Tibial artery (tissue), 4 donors: Measurements from ENCODE around the gene TTLL7.

ENCODE experiments used
- DNase-seq, 2 donors: peaks; one replicate each; pipeline ENCODE4 v3.0.0-alpha.2; 2019
- H3K27ac ChIP-seq, 2 donors: fragments of 200-600 bp; sonication (generic) in 1 of 2; 1 replicate in 1 of 2; 2 replicates in 1 of 2; pipeline ENCODE4 v1.5.1; 2018 to 2019; ENCODE audit warnings: mild to moderate bottlenecking in 1 of 2
- H3K27me3 ChIP-seq, 2 donors: fragments of 200-600 bp; sonication (generic) in 1 of 2; one replicate each; pipeline versions ENCODE4 v1.5.1 to v1.6.0; 2016 to 2019
- H3K36me3 ChIP-seq, 3 donors: fragments of 200-600 bp; sonication (generic) in 2 of 3; one replicate each; pipeline ENCODE4 v1.5.1; 2016 to 2019; ENCODE audit warnings: mild to moderate bottlenecking in 2 of 3
- H3K4me1 ChIP-seq, 4 donors: fragments of 200-600 bp; sonication (generic) in 2 of 4; 1 replicate in 3 of 4; 2 replicates in 1 of 4; pipeline ENCODE4 v1.5.1; 2016 to 2019
- H3K4me3 ChIP-seq, 2 donors: fragments of 200-600 bp; sonication (generic) in 1 of 2; 1 replicate in 1 of 2; 2 replicates in 1 of 2; pipeline ENCODE4 v1.5.1; 2018 to 2019; ENCODE audit warnings: mild to moderate bottlenecking in 2 of 2
- H3K9me3 ChIP-seq, 3 donors: fragments of 200-600 bp; sonication (generic) in 1 of 3; one replicate each; pipeline ENCODE4 v1.5.1; 2016 to 2019
- CTCF ChIP-seq, 2 experiments: fragments of 200-600 bp in 1 of 2; fragments of 450-650 bp in 1 of 2; IDR thresholded peaks; one replicate each; pipeline ENCODE4 v1.5.1; 2017 to 2019; ENCODE audit warnings: antibody characterized with exemption in 2 of 2, mild to moderate bottlenecking in 1 of 2, moderate library complexity in 1 of 2
- intact Hi-C: fragments of 100-400 bp; cut with DNase I; formaldehyde crosslinking; loops from one replicate; pipeline ENCODE4 v1.15.0; 2023; ENCODE audit warnings: low total_unique reads

TTLL7 gene

GRCh38 chr1:83900524-83900923, 98.4 kb downstream of the TTLL7 start:
- peaks cover 0 to 5% (median 2%) of the 10 kb centered on the region in 4 donors for H3K4me1 ChIP-seq
- H3K36me3 ChIP-seq = peaks cover 0 to 28% (median 14%) of the 10 kb centered on the region in 3 donors
- no peak overlapping the region for H3K4me3 ChIP-seq
- intact Hi-C loops = no loop called here
- no peaks in the 10 kb centered on the region for H3K27me3 ChIP-seq
- DNase-seq = no peak
- TF ChIP-seq CTCF (IDR thresholded peaks at IDR 0.05) = no peak
- H3K9me3 ChIP-seq = no peaks in the 10 kb centered on the region
- no peak overlapping the region for H3K27ac ChIP-seq

- intact Hi-C loops = no loop called here
- TF ChIP-seq CTCF (IDR thresholded peaks at IDR 0.05) = no peak
- Histone ChIP-seq H3K4me3 (no peak overlapping the region), H3K27ac (no peak overlapping the region), H3K36me3 (peaks cover 0 to 8% (median 0%) of the 10 kb centered on the region in 3 donors), H3K9me3 (no peaks in the 10 kb centered on the region), H3K4me1 (peaks cover 0 to 9% (median 5%) of the 10 kb centered on the region in 4 donors), H3K27me3 (no peaks in the 10 kb centered on the region)
- DNase-seq = no peak
These were observed 101.4 kb downstream of the TTLL7 start for GRCh38 chr1:83897516-83897915.

GRCh38 chr1:83896299-83896698, 102.6 kb downstream of the TTLL7 start:
- Histone ChIP-seq H3K4me3 (no peak overlapping the region), H3K4me1 (peaks cover 0 to 7% (median 2%) of the 10 kb centered on the region in 4 donors), H3K36me3 (peaks cover 0 to 12% (median 0%) of the 10 kb centered on the region in 3 donors), H3K27ac (no peak overlapping the region), H3K27me3 (no peaks in the 10 kb centered on the region), H3K9me3 (no peaks in the 10 kb centered on the region)
- TF ChIP-seq CTCF (IDR thresholded peaks at IDR 0.05) = no peak
- intact Hi-C loops = no loop called here
- DNase-seq = no peak

- Histone ChIP-seq H3K36me3 (peaks cover 0 to 28% (median 28%) of the 10 kb centered on the region in 3 donors), H3K27ac (no peak overlapping the region), H3K9me3 (no peaks in the 10 kb centered on the region), H3K27me3 (no peaks in the 10 kb centered on the region), H3K4me1 (peaks cover 0 to 17% (median 5%) of the 10 kb centered on the region in 4 donors), H3K4me3 (no peak overlapping the region)
- intact Hi-C loops = no loop called here
- no peak for TF ChIP-seq CTCF (IDR thresholded peaks at IDR 0.05)
- DNase-seq = no peak
These were observed 109.2 kb downstream of the TTLL7 start for GRCh38 chr1:83889707-83890106.

- no peak overlapping the region for H3K27ac ChIP-seq
- no peak for DNase-seq
- intact Hi-C loops = no loop called here
- no peaks in the 10 kb centered on the region for H3K9me3 ChIP-seq
- H3K4me3 ChIP-seq = no peak overlapping the region
- H3K4me1 ChIP-seq = peaks cover 0 to 21% (median 3%) of the 10 kb centered on the region in 4 donors
- no peak for TF ChIP-seq CTCF (IDR thresholded peaks at IDR 0.05)
- peaks cover 0 to 34% (median 28%) of the 10 kb centered on the region in 3 donors for H3K36me3 ChIP-seq
- no peaks in the 10 kb centered on the region for H3K27me3 ChIP-seq
These were observed 111.4 kb downstream of the TTLL7 start for GRCh38 chr1:83887483-83887882.

GRCh38 chr1:83883979-83884378, 115.0 kb downstream of the TTLL7 start:
- intact Hi-C loops = no loop called here
- H3K27ac ChIP-seq = no peak overlapping the region
- no peak for TF ChIP-seq CTCF (IDR thresholded peaks at IDR 0.05)
- H3K4me1 ChIP-seq = peaks cover 0 to 11% (median 2%) of the 10 kb centered on the region in 4 donors
- no peaks in the 10 kb centered on the region for H3K9me3 ChIP-seq
- DNase-seq = no peak
- peaks cover 0 to 24% (median 18%) of the 10 kb centered on the region in 3 donors for H3K36me3 ChIP-seq
- no peak overlapping the region for H3K4me3 ChIP-seq
- no peaks in the 10 kb centered on the region for H3K27me3 ChIP-seq
